ENCODE results near the gene ATP1A1.

GRCh38 chr1:116331523-116331922, 41.5 kb upstream of the ATP1A1 start:
- TF ChIP-seq CTCF (IDR thresholded peaks at IDR 0.05): no peak
- no peak for TF ChIP-seq POLR2AphosphoS5 (IDR thresholded peaks at IDR 0.05; ENCODE audit: insufficient read depth in 1 of 2, low read depth in 1 of 2)
- no peak for TF ChIP-seq POLR2A (IDR thresholded peaks at IDR 0.05)

All from vagina (tissue), 2 donors.